IMR-90 (cell line): ENCODE data around the gene ARHGEF12. TPM values are rescaled to one million over a fixed set of nuclear protein-coding genes. Genes with fewer than 3 reads are reported as not detected.

Experiments used
- ATAC-seq: fragments of 200-7000 bp; cut with Tn5 transposase; 2 replicates; pipeline ENCODE4 v1.9.1; 2020; ENCODE audit warnings: low read depth, mild to moderate bottlenecking, moderate library complexity
- BruUV-seq: library from RNA; stranded (reverse); fragments of 400-500 nt; replicated peaks from 2 replicates; lab custom pipeline; 2021; lab: Mats Ljungman, UMichigan
- CTCF ChIA-PET: fragments of 300-600 bp; formaldehyde crosslinking; extraction: SDS; loops from one replicate; lab custom pipeline; 2021; ENCODE audit warnings: antibody characterized with exemption; lab: Yijun Ruan, JAX
- POLR2A ChIA-PET: fragments of 300-600 bp; sonication (Branson Sonifier 250); formaldehyde crosslinking; loops from one replicate; lab custom pipeline; 2022; ENCODE audit warnings: antibody characterized with exemption; ENCODE audit not compliant: unreplicated experiment; lab: Charles Lee
- DNase-seq: peaks from one replicate; pipeline ENCODE4 v3.0.0; 2013
- H2AFZ ChIP-seq: replicated peaks from 2 replicates; pipeline ENCODE3; 2013; ENCODE audit warnings: low read length, mild to moderate bottlenecking; ENCODE audit not compliant: poor library complexity
- H2AK5ac ChIP-seq: 2 replicates; pipeline ENCODE4 v1.6.1; 2013; ENCODE audit warnings: low read depth, low read length, inconsistent platforms
- H2AK9ac ChIP-seq: replicated peaks from 2 replicates; pipeline ENCODE3; 2013; ENCODE audit warnings: mild to moderate bottlenecking, low read depth, low read length, moderate library complexity; ENCODE audit not compliant: poor library complexity
- H2BK120ac ChIP-seq: 2 replicates; pipeline ENCODE4 v1.6.1; 2013; ENCODE audit warnings: low read depth, low read length, inconsistent platforms
- H2BK15ac ChIP-seq: 3 replicates; pipeline ENCODE4 v1.6.1; 2013; ENCODE audit warnings: low read depth, low read length, inconsistent platforms
- H2BK20ac ChIP-seq: 2 replicates; pipeline ENCODE4 v1.6.1; 2013; ENCODE audit warnings: low read depth, mild to moderate bottlenecking, inconsistent platforms, low read length, moderate library complexity
- H2BK5ac ChIP-seq: 2 replicates; pipeline ENCODE4 v1.6.1; 2013; ENCODE audit warnings: mild to moderate bottlenecking, low read depth, low read length, inconsistent platforms; ENCODE audit not compliant: poor library complexity, severe bottlenecking
- H3K14ac ChIP-seq: replicated peaks from 2 replicates; pipeline ENCODE4 v1.6.1; 2013; ENCODE audit warnings: low read depth, low read length, inconsistent platforms
- H3K18ac ChIP-seq: 2 replicates; pipeline ENCODE4 v1.6.1; 2013; ENCODE audit warnings: low read depth, low read length, control low read depth
- H3K23ac ChIP-seq: 2 replicates; pipeline ENCODE4 v1.6.1; 2013; ENCODE audit warnings: low read depth, low read length, inconsistent platforms
- H3K27ac ChIP-seq: 2 replicates; pipeline ENCODE4 v1.5.1; 2013; ENCODE audit warnings: mild to moderate bottlenecking, control low read depth, low read length; ENCODE audit not compliant: insufficient read depth
- H3K27me3 ChIP-seq: 2 replicates; pipeline ENCODE4 v1.6.1; 2013; ENCODE audit warnings: low read length; ENCODE audit not compliant: control insufficient read depth, insufficient read depth
- H3K36me3 ChIP-seq: 2 replicates; pipeline ENCODE4 v1.6.1; 2013; ENCODE audit warnings: low read length, mixed read lengths; ENCODE audit not compliant: control insufficient read depth, insufficient read depth
- H3K4ac ChIP-seq: 2 replicates; pipeline ENCODE4 v1.6.1; 2013; ENCODE audit warnings: low read depth, low read length, inconsistent platforms
- H3K4me1 ChIP-seq: 2 replicates; pipeline ENCODE4 v1.6.1; 2013; ENCODE audit warnings: low read length, mixed read lengths; ENCODE audit not compliant: control insufficient read depth, insufficient read depth
- H3K4me2 ChIP-seq: 2 replicates; pipeline ENCODE4 v1.6.1; 2013; ENCODE audit warnings: low read depth, mild to moderate bottlenecking, control low read depth, low read length, moderate library complexity
- H3K4me3 ChIP-seq: 2 replicates; pipeline ENCODE4 v1.5.1; 2013; ENCODE audit warnings: low read depth, mild to moderate bottlenecking, control low read depth, low read length, moderate library complexity; ENCODE audit not compliant: insufficient read depth
- H3K56ac ChIP-seq: 2 replicates; pipeline ENCODE4 v1.6.1; 2013; ENCODE audit warnings: low read length, inconsistent platforms; ENCODE audit not compliant: insufficient read depth; ENCODE audit errors: extremely low read depth
- H3K79me1 ChIP-seq, 2 experiments: 2 replicates each; pipeline ENCODE4 v1.6.1; 2013; ENCODE audit warnings: low read length in 2 of 2, inconsistent platforms in 1 of 2, low read depth in 1 of 2
- H3K9ac ChIP-seq: 2 replicates; pipeline ENCODE4 v1.6.1; 2013; ENCODE audit warnings: low read depth, low read length, control low read depth
- H3K9me1 ChIP-seq: 2 replicates; pipeline ENCODE4 v1.6.1; 2013; ENCODE audit warnings: low read length, inconsistent platforms; ENCODE audit not compliant: insufficient read depth
- H3K9me3 ChIP-seq: 2 replicates; pipeline ENCODE4 v1.6.1; 2013; ENCODE audit warnings: low read length; ENCODE audit not compliant: control insufficient read depth, insufficient read depth
- H4K20me1 ChIP-seq: 2 replicates; pipeline ENCODE4 v1.6.1; 2013; ENCODE audit warnings: low read length, inconsistent platforms; ENCODE audit not compliant: insufficient read depth
- H4K5ac ChIP-seq: 2 replicates; pipeline ENCODE4 v1.6.1; 2013; ENCODE audit warnings: mild to moderate bottlenecking, low read depth, low read length, control low read depth
- H4K8ac ChIP-seq, 2 experiments: 2 replicates each; pipeline ENCODE4 v1.6.1; 2013; ENCODE audit warnings: low read depth in 2 of 2, low read length in 2 of 2, control low read depth in 1 of 2, inconsistent platforms in 1 of 2
- H4K91ac ChIP-seq: 2 replicates; pipeline ENCODE4 v1.6.1; 2013; ENCODE audit warnings: low read depth, low read length, inconsistent platforms; ENCODE audit not compliant: insufficient read depth
- BHLHE40 ChIP-seq: fragments of 150-350 bp; IDR thresholded peaks from 2 replicates; pipeline ENCODE4 v1.6.1; 2016; ENCODE audit warnings: mild to moderate bottlenecking, low read depth, low read length
- CEBPB ChIP-seq: IDR thresholded peaks from 2 replicates; pipeline ENCODE4 v1.6.1; 2012; ENCODE audit warnings: low read depth, low read length, improper control_type of control experiment
- MAZ ChIP-seq: IDR thresholded peaks from 2 replicates; pipeline ENCODE4 v1.6.1; 2012; ENCODE audit warnings: low read depth, mild to moderate bottlenecking, low read length, improper control_type of control experiment, moderate library complexity, borderline replicate concordance
- WGBS, 2 experiments: methylation state at CpG; one replicate each; pipeline versions ENCODE4 v1.1.5 to v1.1.7; 2013; ENCODE audit warnings: missing lambda C conversion rate in 2 of 2; ENCODE audit not compliant: insufficient read length in 1 of 2; ENCODE audit errors: extremely low coverage in 2 of 2; 5-methylcytosine and 5-hydroxymethylcytosine counted together
- dilution Hi-C: fragments of 300-500 bp; cut with HindIII; formaldehyde crosslinking; loops from one replicate; pipeline ENCODE4 v1.14.3; 2018; ENCODE audit warnings: low sequenced_read_pairs; ENCODE audit not compliant: unreplicated experiment
- in situ Hi-C: fragments of 300-500 bp; cut with MboI; formaldehyde crosslinking; loops from 3 replicates; pipeline ENCODE4 v1.14.3; 2019; ENCODE audit warnings: low sequenced_read_pairs, inconsistent platforms, mixed read lengths
- intact Hi-C: fragments of 100-400 bp; cut with micrococcal nuclease; formaldehyde crosslinking; loops from 2 replicates; pipeline ENCODE4 v1.10.0; 2022
- polyA plus RNA-seq, 3 experiments: library from polyadenylated mRNA; depleted of rRNA; stranded (reverse); fragments of >200 nt; gene quantifications; 2 replicates each; pipeline ENCODE4 v1.2.3, GENCODE V29; 2012; ENCODE audit warnings: low replicate concordance in 1 of 3
- total RNA-seq: library from RNA; depleted of rRNA; stranded (reverse); fragments of >200 nt; gene quantifications from 2 replicates; pipeline ENCODE4 v1.2.3, GENCODE V29; 2012
- TF ChIP-seq, protein P1 (sequence below): fragments of 150-350 bp; IDR thresholded peaks from 2 replicates; pipeline ENCODE4 v1.6.1; 2017; ENCODE audit warnings: mild to moderate bottlenecking, antibody characterized with exemption, low read length, low read depth
- TF ChIP-seq, protein P2 (sequence below): fragments of 150-350 bp; IDR thresholded peaks from 2 replicates; pipeline ENCODE4 v1.6.1; 2016; ENCODE audit warnings: low read depth, mild to moderate bottlenecking, low read length, moderate library complexity, borderline replicate concordance

ARHGEF12 gene
- total and polyA plus RNA-seq, 2 of the 4 experiments (the other 2 are of a cell fraction): 25.5 to 115 TPM

DNA sequence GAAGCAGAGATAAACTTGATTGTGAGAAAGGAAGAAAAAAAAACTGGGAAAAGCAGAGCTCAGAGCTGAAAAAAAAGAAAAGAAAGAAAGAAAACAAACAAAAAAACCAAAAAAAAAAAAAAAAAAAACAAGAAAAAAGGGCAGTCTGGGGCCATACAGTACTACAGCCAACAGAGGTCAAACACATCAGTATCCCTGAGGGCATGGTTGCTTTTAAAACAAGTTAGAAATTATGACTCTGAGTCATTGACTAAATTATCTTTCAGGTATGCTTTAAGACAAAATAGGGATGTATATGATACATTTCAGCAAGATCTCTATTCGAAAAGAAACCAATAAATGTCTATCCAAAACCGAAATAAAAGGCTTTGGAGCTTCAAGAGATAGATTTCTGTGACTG, 48.2 kb upstream of the ARHGEF12 start:
- Histone ChIP-seq H2BK120ac (no peak overlapping the region), H3K18ac (no peak overlapping the region), H3K36me3 (no peaks in the 10 kb centered on the region), H3K27ac (no peak overlapping the region), H2AK5ac (no peak overlapping the region), H3K9me3 (no peaks in the 10 kb centered on the region), H3K14ac (no peak overlapping the region), H3K79me1 (no peaks in the 10 kb centered on the region), H3K27me3 (peaks cover 41% of the 10 kb centered on the region), H4K8ac (no peak overlapping the region), H2AK9ac (no peak overlapping the region), H3K4ac (no peak overlapping the region), H3K9ac (no peak overlapping the region), H3K4me2 (no peak overlapping the region), H2BK5ac (no peak overlapping the region), H3K4me1 (no peaks in the 10 kb centered on the region), H3K23ac (no peak overlapping the region), H2BK20ac (no peak overlapping the region), H3K9me1 (no peaks in the 10 kb centered on the region), H4K91ac (no peak overlapping the region), H4K5ac (no peak overlapping the region), H3K56ac (no peak overlapping the region), H2AFZ (no peak overlapping the region), H3K4me3 (no peak overlapping the region), H4K20me1 (no peaks in the 10 kb centered on the region), H2BK15ac (no peak overlapping the region)
- ATAC-seq: no peak
- TF ChIP-seq BHLHE40 (no peak), MAZ (no peak), CEBPB (no peak)
- TF ChIP-seq, protein P1, sequence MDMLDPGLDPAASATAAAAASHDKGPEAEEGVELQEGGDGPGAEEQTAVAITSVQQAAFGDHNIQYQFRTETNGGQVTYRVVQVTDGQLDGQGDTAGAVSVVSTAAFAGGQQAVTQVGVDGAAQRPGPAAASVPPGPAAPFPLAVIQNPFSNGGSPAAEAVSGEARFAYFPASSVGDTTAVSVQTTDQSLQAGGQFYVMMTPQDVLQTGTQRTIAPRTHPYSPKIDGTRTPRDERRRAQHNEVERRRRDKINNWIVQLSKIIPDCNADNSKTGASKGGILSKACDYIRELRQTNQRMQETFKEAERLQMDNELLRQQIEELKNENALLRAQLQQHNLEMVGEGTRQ: no peak
- TF ChIP-seq, protein P2, sequence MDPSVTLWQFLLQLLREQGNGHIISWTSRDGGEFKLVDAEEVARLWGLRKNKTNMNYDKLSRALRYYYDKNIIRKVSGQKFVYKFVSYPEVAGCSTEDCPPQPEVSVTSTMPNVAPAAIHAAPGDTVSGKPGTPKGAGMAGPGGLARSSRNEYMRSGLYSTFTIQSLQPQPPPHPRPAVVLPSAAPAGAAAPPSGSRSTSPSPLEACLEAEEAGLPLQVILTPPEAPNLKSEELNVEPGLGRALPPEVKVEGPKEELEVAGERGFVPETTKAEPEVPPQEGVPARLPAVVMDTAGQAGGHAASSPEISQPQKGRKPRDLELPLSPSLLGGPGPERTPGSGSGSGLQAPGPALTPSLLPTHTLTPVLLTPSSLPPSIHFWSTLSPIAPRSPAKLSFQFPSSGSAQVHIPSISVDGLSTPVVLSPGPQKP: no peak
- in situ Hi-C loops: no loop called here
- BruUV-seq: no TSS peak
- POLR2A ChIA-PET: no interaction called here
- DNase-seq: no peak
- no CpG with 5 or more reads among the region's 2 CpGs for WGBS, 2 experiments
- CTCF ChIA-PET: interaction anchor here (1.5 to 1.9 kb wide), 3 partner anchors 12 to 15 kb away, joined by 4 to 7 read pairs (median 4); no protein-coding TSS in a partner anchor
- dilution Hi-C loops: no loop called here
- intact Hi-C loops: no loop called here
